Astrocyte (in vitro differentiated cells and primary cell): ENCODE data around the gene MAPK8IP1. TPM values are rescaled to one million over a fixed set of nuclear protein-coding genes. Genes with fewer than 3 reads are reported as not detected.

Experiments used
- DNase-seq: peaks from one replicate; pipeline ENCODE4 v3.0.0-alpha.2; 2010; ENCODE audit warnings: low read depth
- FAIRE-seq: peaks from 2 replicates; lab custom pipeline; 2011; peaks lifted over from hg19 to GRCh38; lab: Jason Lieb, UNC
- H2AFZ ChIP-seq: 2 replicates; pipeline ENCODE4 v1.6.0; 2012; ENCODE audit warnings: low read depth, low read length, inconsistent platforms
- H3K27ac ChIP-seq: 2 replicates; pipeline ENCODE4 v1.5.1; 2011; ENCODE audit warnings: low read depth, low read length, inconsistent platforms
- H3K27me3 ChIP-seq: 2 replicates; pipeline ENCODE4 v1.6.0; 2011; ENCODE audit warnings: low read length, inconsistent platforms; ENCODE audit not compliant: insufficient read depth
- H3K36me3 ChIP-seq: 2 replicates; pipeline ENCODE4 v1.5.1; 2011; ENCODE audit warnings: low read length, inconsistent platforms; ENCODE audit not compliant: insufficient read depth
- H3K4me1 ChIP-seq: 2 replicates; pipeline ENCODE4 v1.5.1; 2011; ENCODE audit warnings: low read length, inconsistent platforms; ENCODE audit not compliant: insufficient read depth
- H3K4me2 ChIP-seq: 2 replicates; pipeline ENCODE4 v1.6.0; 2012; ENCODE audit warnings: low read length, inconsistent platforms
- H3K4me3 ChIP-seq: 2 replicates; pipeline ENCODE4 v1.5.1; 2011; ENCODE audit warnings: low read depth, mild to moderate bottlenecking, low read length, inconsistent platforms; ENCODE audit not compliant: insufficient read depth
- H3K79me2 ChIP-seq: 2 replicates; pipeline ENCODE4 v1.6.0; 2012; ENCODE audit warnings: mild to moderate bottlenecking, low read length, inconsistent platforms; ENCODE audit not compliant: insufficient read depth
- H3K9ac ChIP-seq: 2 replicates; pipeline ENCODE4 v1.6.0; 2012; ENCODE audit warnings: mild to moderate bottlenecking, low read length, inconsistent platforms
- H3K9me3 ChIP-seq: 2 replicates; pipeline ENCODE4 v1.5.1; 2012; ENCODE audit warnings: low read depth, mild to moderate bottlenecking, low read length, inconsistent platforms; ENCODE audit not compliant: insufficient read depth
- H4K20me1 ChIP-seq: 2 replicates; pipeline ENCODE4 v1.6.0; 2012; ENCODE audit warnings: low read length, inconsistent platforms; ENCODE audit not compliant: insufficient read depth
- H3K27ac Mint-ChIP-seq: one replicate; pipeline ENCODE4 v1.8.0; 2021; ENCODE audit warnings: mild to moderate bottlenecking, mixed read lengths; ENCODE audit not compliant: unreplicated experiment
- H3K27me3 Mint-ChIP-seq: one replicate; pipeline ENCODE4 v1.8.0; 2021; ENCODE audit warnings: low read depth, mixed read lengths; ENCODE audit not compliant: unreplicated experiment
- H3K36me3 Mint-ChIP-seq: one replicate; pipeline ENCODE4 v1.8.0; 2021; ENCODE audit warnings: low read depth, mixed read lengths; ENCODE audit not compliant: unreplicated experiment
- H3K4me1 Mint-ChIP-seq: one replicate; pipeline ENCODE4 v1.8.0; 2021; ENCODE audit warnings: low read depth, mixed read lengths; ENCODE audit not compliant: unreplicated experiment
- H3K4me3 Mint-ChIP-seq: one replicate; pipeline ENCODE4 v1.8.0; 2021; ENCODE audit warnings: mild to moderate bottlenecking, moderate library complexity, mixed read lengths; ENCODE audit not compliant: unreplicated experiment
- H3K9me3 Mint-ChIP-seq: one replicate; pipeline ENCODE4 v1.8.0; 2021; ENCODE audit warnings: mild to moderate bottlenecking, mixed read lengths; ENCODE audit not compliant: unreplicated experiment
- CTCF ChIP-seq: IDR thresholded peaks from 2 replicates; pipeline ENCODE4 v1.5.1; 2011; ENCODE audit warnings: low read depth, mild to moderate bottlenecking, inconsistent platforms, low read length, moderate library complexity; ENCODE audit not compliant: insufficient read depth
- EZH2 ChIP-seq: IDR thresholded peaks from 2 replicates; pipeline ENCODE4 v1.6.1; 2012; ENCODE audit warnings: mild to moderate bottlenecking, low read length, inconsistent platforms; ENCODE audit not compliant: insufficient read depth
- total RNA-seq: library from RNA; stranded (reverse); gene quantifications from 2 replicates; pipeline ENCODE4 v1.2.1, GENCODE V29; 2021

MAPK8IP1 gene
- total RNA-seq, 1 donor from 2014 or later: 14.7 TPM

GRCh38 chr11:45900916-45901617, 15.6 kb downstream of the MAPK8IP1 start:
- H3K9ac ChIP-seq: peak overlapping the region; percentile 87
- H3K4me1 ChIP-seq: peaks cover 18% of the 10 kb centered on the region
- FAIRE-seq: no peak
- peaks cover 2% of the 10 kb centered on the region for H3K9me3 Mint-ChIP-seq
- peak overlapping the region; percentile 70 for H3K4me3 ChIP-seq
- H4K20me1 ChIP-seq: peaks cover 14% of the 10 kb centered on the region
- H3K79me2 ChIP-seq: no peaks in the 10 kb centered on the region
- H3K9me3 ChIP-seq: no peaks in the 10 kb centered on the region
- H2AFZ ChIP-seq: no peak overlapping the region
- H3K36me3 Mint-ChIP-seq: peaks cover 5% of the 10 kb centered on the region
- H3K27ac Mint-ChIP-seq: peak overlapping the region; percentile 88
- peaks cover 4% of the 10 kb centered on the region for H3K27me3 Mint-ChIP-seq
- DNase-seq: no peak
- peak overlapping the region; percentile 89 for H3K4me2 ChIP-seq
- H3K4me1 Mint-ChIP-seq: peaks cover 6% of the 10 kb centered on the region
- H3K27ac ChIP-seq: no peak overlapping the region
- TF ChIP-seq EZH2 (no peak), CTCF (no peak)
- no peaks in the 10 kb centered on the region for H3K27me3 ChIP-seq
- H3K4me3 Mint-ChIP-seq: peak overlapping the region; percentile 88
- no peaks in the 10 kb centered on the region for H3K36me3 ChIP-seq

- Mint-ChIP-seq H3K27ac (no peak overlapping the region), H3K9me3 (peaks cover 2% of the 10 kb centered on the region), H3K4me3 (no peak overlapping the region), H3K36me3 (peaks cover 5% of the 10 kb centered on the region), H3K4me1 (peaks cover 6% of the 10 kb centered on the region), H3K27me3 (peaks cover 4% of the 10 kb centered on the region)
- no peak for TF ChIP-seq EZH2
- TF ChIP-seq CTCF: no peak
- H2AFZ ChIP-seq: no peak overlapping the region
- no peak overlapping the region for H3K4me3 ChIP-seq
- no peaks in the 10 kb centered on the region for H3K79me2 ChIP-seq
- no peaks in the 10 kb centered on the region for H3K27me3 ChIP-seq
- H3K4me1 ChIP-seq: peaks cover 18% of the 10 kb centered on the region
- H3K27ac ChIP-seq: no peak overlapping the region
- H3K4me2 ChIP-seq: peak overlapping the region; percentile 89
- FAIRE-seq (no peak), DNase-seq (no peak)
- H4K20me1 ChIP-seq: peaks cover 14% of the 10 kb centered on the region
- H3K36me3 ChIP-seq: no peaks in the 10 kb centered on the region
- no peaks in the 10 kb centered on the region for H3K9me3 ChIP-seq
- H3K9ac ChIP-seq: no peak overlapping the region
These were observed 16.2 kb downstream of the MAPK8IP1 start for GRCh38 chr11:45901626-45902025.
